GM21447 (cell line): ENCODE results near the gene CFAP161.

Source experiments
- ATAC-seq: cut with Tn5 transposase; IDR thresholded peaks from one replicate; pipeline ENCODE4 v1.9.1; 2021; ENCODE audit not compliant: unreplicated experiment

CFAP161 gene

DNA sequence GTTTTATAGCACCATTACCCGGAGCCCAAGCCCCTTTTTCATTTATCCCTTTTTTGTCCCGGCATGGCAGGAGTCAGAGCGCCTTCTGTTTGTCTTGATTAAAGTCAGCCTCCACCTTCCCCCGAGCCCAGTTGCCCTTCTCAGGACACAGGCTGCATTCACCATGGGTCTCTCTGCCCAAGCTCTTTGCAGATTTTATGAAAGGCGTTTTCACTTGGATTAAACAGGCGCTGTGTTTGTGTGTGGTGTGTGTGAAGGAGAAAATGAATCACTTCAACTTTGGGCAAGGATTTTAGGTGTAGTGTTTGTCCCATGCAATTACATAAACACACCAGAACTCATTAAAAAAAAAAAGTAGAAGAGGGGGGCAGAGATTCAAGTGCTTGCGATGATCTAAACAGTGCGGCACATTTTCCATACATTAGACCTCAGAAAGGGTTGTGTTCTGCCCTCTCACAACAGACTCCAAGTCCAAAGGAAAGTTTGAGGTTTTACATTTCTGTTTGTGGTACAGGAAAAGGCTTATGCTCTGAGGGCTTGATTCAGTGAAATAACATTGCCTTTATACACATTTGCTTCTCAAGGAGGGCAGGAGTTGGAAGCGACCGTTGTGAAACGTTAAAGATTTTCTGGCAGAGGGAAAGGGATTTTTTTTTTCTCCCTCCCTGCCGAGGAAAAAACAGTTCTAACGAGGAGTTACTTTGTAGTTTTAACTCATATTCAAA lies 48.1 kb downstream of the CFAP161 start:
- no peak for ATAC-seq

DNA sequence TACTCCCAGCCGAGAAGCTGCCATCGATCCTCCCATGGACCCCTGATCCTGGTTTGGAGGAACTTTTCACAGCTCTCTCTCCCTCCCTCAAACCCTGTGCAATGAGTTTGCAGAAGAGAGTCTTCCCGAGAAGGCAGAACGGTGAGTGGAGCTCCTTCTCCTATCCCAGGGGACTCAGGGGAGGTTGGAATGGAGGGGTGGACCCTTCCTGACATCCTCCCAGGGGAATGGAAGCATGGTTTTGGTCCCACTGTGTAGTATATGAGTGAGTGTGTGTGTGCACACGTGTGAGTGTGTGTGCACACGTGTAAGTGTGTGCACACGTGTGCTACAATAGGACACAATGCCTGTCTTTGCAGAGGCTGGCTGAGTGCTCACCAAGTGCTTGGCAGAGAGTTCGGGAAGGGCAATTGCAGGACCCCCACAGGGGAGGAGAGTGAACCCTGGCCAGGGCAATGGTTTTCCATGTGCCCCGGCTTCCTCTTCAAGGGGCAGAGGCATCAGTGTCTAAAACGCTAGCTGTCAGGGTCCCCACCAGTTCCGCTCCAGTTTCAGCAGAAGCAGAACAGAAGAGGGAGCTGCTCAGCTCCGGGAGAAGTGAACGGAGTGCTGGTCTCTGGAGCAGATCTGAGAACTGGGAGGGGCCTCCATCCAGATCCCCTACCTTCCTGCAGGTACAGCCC lies 48.8 kb downstream of the CFAP161 start:
- no peak for ATAC-seq

DNA sequence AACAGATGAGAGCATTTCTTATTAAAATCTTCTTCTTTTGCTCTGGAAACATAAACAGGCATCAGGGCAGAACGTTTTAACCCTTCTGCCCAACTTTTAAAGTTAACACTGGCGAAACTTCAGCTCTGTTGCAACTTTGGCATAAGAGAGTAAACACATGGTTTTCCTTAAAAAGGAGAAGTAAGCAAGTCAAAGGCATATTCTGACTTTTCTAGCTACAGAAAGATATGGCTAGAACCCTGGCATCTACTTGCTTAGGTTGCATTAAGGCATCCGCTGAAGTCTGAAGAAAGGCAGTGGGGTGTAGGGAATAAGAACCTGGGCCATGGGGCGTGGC lies 49.3 kb downstream of the CFAP161 start:
- ATAC-seq: no peak

DNA sequence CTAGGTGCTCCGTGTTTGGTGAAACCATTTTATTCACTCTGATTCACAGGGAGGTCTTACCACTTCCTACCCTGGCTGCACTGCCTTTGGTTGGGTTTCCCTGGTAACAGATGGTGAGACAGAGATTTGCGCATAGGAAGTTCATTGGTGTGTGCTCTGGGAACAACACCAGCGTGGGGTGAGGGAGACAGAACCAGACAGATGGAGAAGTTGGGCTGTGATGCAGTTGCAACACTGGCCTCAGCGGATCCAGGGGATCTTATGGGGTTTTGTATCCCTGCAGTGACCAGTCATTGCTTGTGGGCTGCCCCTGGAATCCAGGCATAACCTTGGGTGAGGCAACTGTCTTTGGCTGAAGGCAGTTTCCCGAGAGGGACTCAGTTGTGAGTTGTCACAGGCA lies 50.1 kb downstream of the CFAP161 start:
- ATAC-seq: no peak

DNA sequence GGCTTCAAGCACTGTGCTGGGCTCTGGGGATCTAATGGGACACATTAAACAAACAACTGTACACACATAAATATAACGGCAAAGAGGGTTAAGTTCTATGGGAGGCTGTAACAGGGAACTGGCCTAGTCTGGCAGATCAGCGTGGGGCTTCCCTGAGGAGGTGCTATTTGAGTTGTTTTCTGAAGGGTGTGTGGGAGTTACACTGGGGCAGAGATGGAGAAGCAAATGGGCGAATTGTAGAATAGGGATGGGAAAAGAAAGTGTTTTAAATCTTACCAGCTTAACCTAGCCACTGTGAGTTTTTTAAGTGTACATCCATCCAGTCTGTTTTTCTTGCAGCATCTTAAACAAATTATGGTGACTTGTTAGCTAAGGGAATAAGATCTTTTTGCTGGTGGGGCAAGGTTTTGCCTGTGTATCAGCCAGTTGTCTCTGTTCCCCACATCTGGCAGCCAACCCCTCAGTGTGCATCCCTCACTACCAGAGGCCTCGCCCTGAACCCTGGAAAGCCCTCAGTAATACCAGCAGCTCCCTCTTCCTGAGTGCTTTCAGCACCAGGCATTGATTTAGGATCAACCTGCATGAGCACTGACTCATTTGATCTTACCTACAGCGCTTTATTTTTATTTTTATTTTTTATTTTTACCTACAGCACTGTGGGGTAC lies 51.7 kb downstream of the CFAP161 start:
- no peak for ATAC-seq

DNA sequence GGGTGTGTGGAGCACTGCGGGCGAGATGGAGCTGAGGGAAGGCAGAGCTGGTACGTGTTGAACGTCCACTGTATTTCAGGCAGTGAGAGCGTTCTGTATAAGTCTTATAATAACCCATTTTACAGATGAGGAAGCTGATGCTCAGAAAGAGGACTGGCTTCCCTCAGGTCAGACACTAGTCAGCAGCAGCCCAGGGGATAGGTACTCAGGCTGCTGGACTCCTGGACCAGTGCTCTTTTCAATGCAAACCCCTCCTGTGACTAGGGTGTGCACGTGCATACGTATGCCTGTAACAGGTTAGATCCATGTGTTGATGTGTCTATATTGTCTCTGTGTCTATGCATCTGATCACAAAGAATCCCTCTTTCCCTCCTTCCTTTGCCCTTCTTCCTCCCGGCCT lies 54.3 kb downstream of the CFAP161 start:
- ATAC-seq: no peak

DNA sequence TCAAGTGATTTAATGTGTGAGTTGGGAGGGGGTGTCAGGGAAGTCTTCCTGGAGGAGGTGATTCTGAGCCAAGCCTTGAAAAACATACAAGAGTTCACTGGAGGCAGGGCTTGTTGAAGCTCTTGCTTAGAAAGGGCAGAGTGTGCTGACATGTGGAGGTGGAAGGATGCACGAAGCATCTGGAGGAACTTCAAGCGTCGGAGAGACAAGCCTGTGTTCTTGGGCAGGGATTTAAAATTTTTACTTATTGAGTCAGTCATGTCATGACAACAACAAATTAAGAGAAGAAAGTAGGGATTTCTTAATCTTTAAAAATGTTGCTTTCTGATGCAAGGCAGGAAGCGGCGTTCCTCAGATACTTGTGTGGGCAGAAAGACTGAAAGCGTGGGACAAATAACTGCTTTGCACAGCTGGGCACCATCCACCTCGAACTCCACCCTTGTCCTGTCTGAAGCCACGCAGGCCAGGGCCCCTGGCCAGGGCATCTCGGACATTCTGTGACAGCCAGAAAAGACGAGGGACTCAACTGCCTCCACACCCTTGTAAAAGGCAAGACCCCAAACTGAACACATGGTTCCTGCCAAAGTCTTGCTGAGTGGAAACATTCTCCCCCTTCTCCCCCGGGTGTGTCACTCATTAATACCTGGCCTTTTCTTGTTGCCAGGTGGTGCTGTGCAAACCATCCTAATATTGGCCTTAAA lies 55.7 kb downstream of the CFAP161 start:
- no peak for ATAC-seq

DNA sequence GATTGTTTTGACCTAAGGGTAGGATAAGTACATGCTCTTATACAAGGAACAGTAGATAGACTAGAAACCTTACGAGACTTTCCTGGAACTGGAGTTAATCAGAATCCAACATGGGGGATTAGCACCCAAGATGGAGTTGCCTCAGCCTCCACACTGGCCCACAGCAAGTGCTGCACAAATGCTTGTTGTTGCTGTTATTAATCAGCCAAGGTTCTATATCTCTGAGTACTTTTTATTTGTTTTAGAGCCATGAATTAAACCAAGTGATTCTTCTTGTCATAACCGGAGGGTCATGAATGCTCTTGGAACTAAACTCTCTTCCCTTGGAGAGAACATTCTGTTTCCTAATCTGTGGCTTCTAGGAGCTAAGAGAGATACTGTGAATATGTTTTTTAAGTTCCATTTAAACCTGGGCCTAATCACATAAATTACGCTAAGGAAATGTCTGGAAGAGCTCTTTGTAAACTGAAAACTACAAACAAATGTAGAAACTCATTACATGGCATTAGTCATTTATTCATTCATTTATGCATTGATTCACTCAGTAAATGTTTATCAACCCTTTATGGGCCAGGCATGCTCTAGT lies 56.9 kb downstream of the CFAP161 start:
- ATAC-seq: no peak

DNA sequence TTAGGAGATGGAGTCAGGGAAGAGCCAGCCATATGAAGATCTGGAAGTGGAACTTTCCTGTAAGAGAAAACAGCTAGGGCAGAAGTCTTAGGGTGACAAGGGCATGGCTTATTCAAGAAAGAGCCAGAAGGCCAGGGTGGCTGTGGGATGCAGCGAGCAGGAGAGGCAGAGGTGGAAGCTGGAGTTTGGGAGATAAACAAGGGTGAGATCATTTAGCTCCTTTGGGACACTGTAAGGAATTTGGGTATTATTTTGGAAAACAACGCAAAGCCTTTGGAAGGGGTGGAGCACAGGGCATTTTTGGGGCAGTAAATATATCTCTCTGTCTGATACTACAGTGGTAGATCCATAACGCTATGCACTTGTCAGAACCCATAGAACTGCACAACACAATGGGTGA lies 57.6 kb downstream of the CFAP161 start:
- ATAC-seq: no peak

DNA sequence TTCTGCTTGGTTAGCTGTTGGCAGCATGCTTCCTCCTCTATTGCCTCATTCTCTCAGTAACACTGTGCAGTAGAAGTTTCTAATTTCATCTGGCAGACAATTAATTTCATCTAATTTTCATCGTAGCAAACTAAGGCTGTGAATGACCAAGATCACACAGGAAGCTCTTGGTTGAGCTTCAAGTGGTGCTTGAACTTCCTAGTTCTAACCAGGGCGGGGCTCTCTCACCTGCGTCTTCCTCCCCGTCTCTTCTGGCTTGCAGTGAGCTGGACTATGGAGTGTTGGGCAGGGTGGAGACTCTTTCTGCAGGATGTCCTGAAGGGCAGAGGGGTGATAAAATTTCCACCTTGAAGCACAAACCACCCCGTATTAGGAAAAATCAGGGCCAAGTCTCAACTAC lies 60.7 kb downstream of the CFAP161 start:
- ATAC-seq: no peak

DNA sequence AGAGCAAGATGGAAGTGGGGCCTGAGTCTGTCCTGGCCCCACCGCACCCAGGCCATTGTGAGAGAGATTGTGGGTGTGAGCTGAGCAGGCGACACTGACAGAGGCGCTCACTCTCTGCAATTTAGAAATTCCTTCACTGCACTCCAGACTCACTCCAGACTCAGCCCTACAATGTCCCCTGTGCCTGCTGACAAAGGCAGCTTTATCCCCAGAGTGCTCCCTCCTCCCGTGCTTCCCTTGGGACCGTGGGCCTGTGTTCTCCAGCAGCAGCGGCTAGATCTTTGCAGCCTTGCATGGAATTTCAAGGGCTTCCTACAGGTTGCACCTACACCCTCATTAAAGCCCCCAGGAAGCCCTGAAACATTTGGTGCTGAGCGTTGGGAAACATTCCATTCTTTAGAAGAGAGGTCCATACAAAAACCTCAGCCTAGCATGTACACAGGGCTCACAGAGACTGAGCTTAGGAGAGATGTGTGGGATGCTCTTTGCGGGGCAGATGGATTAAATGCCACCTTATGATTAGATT lies 61.3 kb downstream of the CFAP161 start:
- no peak for ATAC-seq

DNA sequence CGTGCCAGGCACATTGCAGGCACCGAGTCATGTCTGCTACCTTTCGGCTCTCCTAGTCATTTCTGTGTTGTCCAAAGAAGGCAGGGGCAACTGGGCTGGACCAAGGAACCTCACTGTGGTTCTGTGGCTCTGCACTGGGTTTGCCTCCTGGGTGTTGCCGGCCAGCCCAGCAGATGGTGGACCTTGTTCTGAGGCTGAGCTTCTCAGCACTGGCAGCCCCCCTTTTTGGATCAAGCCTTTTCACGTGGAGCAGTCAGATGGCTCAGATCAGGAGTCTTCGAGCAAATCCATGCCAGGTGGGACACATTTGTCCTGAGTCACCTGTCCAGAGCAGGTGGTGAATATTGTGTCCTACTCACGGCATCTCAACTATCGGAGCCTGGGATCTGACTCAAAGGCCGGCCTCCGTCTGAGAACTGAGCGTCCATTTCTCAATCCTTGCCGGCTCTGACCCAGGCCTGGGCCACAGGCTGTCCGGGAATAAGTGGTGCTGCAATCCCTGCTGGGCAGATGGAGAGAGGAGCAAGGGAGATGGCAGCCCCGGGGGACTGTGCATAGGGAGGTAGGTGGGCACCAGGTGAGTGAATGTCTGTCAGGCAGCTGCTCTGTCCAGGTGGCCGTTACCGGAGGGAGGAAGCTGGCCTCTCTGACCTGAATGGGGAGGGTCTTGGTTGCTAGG lies 62.6 kb downstream of the CFAP161 start, which contains the start of gene IL16:
Gene IL16, plus strand, starts transcription at position 304 of the 679 bp plus-strand sequence. CDS start 28,521 bp downstream, outside the sequence.
- no peak for ATAC-seq

DNA sequence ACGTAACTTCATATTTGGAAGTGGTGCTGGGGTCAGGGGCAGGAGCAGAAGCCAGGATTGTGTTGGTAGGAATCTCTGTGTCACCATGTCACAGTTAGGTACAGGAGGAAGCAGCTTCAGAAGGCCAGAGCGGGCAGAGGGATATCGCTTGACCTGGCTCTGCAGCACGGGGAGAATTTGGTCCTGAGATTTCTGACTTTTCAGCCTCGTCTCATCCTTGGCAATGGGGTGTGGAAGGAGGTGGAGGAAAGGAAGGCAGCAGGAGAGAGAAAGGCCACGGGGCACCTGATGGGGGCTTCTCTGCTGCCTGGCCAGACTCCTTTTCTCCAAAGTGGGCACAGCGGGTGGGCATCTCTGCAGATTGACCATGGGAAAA lies 63.2 kb downstream of the CFAP161 start:
- ATAC-seq: no peak

DNA sequence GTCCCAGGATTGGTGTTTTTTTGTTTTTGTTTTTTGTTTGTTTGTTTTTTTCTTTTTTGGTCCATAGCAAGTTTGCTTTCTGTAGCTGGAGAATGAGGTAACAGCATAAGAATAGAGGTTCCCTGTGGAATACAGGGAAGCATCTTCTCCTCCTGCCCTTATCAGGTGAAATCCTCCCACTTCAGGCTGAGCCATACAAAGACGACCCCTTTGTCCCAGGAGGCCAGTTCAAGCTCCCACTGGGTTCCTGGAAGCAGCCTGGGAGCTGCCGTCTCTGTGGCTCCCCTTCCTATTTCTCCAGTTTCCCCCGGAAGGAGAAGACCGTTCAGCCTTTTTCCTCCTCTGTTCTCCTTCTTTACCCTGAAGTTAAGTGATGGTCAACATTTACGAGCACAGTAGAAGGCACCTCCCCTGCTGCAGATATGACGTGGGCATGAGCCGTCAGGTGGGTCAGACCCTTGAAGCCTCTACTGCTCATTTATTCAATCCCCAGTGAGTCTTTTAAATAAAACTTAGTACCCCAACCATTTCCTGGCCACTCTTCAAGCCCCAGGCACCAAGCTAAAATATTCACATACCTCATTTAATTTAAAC lies 63.7 kb downstream of the CFAP161 start:
- ATAC-seq: no peak
